Measurements from ENCODE around the gene SAYSD1. TPM values are rescaled to one million over a fixed set of nuclear protein-coding genes. Genes with fewer than 3 reads are reported as not detected.

The SAYSD1 gene
- total and polyA plus RNA-seq, 9 of the 15 experiments (the other 6 are each of a cell fraction or from before 2014, with no cell fraction given), result 3.5 to 19.1 (median 12.4) TPM

DNA sequence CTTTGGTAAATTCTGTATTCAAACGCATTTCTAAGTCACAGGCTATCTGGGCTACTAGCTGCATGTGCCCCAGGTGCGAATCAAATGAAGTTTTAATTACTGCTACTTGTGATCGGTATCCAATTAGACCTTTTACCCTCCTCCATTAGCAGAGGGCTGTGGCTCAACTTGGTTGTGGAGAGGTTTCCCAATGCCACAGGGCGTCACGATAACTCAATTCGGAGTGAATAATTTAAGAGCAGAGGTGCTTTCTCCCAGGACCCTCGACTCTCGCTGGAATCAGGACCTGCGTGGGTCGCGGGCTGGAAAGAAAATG, 640 bp downstream of the SAYSD1 start:
- ChIA-PET CTCF (ENCODE audit: low intra/inter-chr PET ratio) (no interaction called here), POLR2A (interaction anchor here (0.6 to 2.0 kb wide), 9 partner anchors 9 to 603 kb away, joined by 3 to 23 read pairs (median 4); no protein-coding TSS in a partner anchor)
- in situ Hi-C loops (cut with MboI), result no loop called here
- BruUV-seq (replicated peaks), result no TSS peak
- whole genome bisulfite sequencing (ENCODE audit: insufficient coverage, low coverage, missing lambda C conversion rate), result 0% methylated on average over 11 of the region's 11 CpGs
- peaks cover 0 to 3% of the 10 kb centered on the region in 2 experiments; a peak in 2 of 5 replicates for H3K27me3 ChIP-seq (ENCODE audit: control insufficient read depth in 2 of 2, insufficient read depth in 2 of 2, low read length in 2 of 2)
- H3K9me1 ChIP-seq (ENCODE audit: control insufficient read depth, insufficient read depth, low read length), result peaks cover 3% of the 10 kb centered on the region
- peaks cover 6 to 10% of the 10 kb centered on the region in 2 experiments; a peak in 4 of 5 replicates for H3K4me1 ChIP-seq (replicated peaks in 1 of 2; ENCODE audit: control insufficient read depth in 2 of 2, insufficient read depth in 2 of 2, low read length in 2 of 2)
- peak overlapping the region; percentile 95 for H2AFZ ChIP-seq (ENCODE audit: low read depth, low read length)
- H3K79me2 ChIP-seq (ENCODE audit: control insufficient read depth, insufficient read depth, low read length), result no peaks in the 10 kb centered on the region
- DNase-seq (ENCODE audit: extremely low read depth in 1 of 4, low spot score in 3 of 4) (no peak), ATAC-seq (peak; percentile 33), FAIRE-seq (no peak)
- H3K27ac ChIP-seq (ENCODE audit: extremely low read depth, low read depth, low read length), result peak overlapping the region; percentile 87
- intact Hi-C loops (cut with micrococcal nuclease), result loop anchor here (10.0 kb wide), 1 partner anchor 110 kb away; the partner anchor contains the start of gene KCNK5
- peak overlapping the region; percentile 89 for H3K4me2 ChIP-seq (ENCODE audit: insufficient read depth, low read length)
- peak overlapping the region; percentile 78 to 91 for H3K9ac ChIP-seq (ENCODE audit: insufficient read depth in 1 of 2, low read depth in 2 of 2, low read length in 2 of 2)
- no peaks in the 10 kb centered on the region for H4K20me1 ChIP-seq (replicated peaks; ENCODE audit: control insufficient read depth, insufficient read depth, low read length)
- 0 out of 3 replicates have a peak, but pooled peaks cover 6% of the 10 kb centered on the region for H3K36me3 ChIP-seq (ENCODE audit: control insufficient read depth, insufficient read depth, low read length)
- H3K9me3 ChIP-seq (replicated peaks; ENCODE audit: control insufficient read depth, insufficient read depth, low read depth, low read length), result no peaks in the 10 kb centered on the region
- peak overlapping the region; percentile 55 for H3K4me3 ChIP-seq
- TF ChIP-seq IRF2 (CRISPR knock-in tag; IDR thresholded peaks at IDR 0.05), result no peak
- peak; percentile 94 for TF ChIP-seq SAP30 (IDR thresholded peaks at IDR 0.05; ENCODE audit: borderline replicate concordance, insufficient read depth, low read depth, low read length, poor library complexity, severe bottlenecking)
- TF ChIP-seq, protein P1, sequence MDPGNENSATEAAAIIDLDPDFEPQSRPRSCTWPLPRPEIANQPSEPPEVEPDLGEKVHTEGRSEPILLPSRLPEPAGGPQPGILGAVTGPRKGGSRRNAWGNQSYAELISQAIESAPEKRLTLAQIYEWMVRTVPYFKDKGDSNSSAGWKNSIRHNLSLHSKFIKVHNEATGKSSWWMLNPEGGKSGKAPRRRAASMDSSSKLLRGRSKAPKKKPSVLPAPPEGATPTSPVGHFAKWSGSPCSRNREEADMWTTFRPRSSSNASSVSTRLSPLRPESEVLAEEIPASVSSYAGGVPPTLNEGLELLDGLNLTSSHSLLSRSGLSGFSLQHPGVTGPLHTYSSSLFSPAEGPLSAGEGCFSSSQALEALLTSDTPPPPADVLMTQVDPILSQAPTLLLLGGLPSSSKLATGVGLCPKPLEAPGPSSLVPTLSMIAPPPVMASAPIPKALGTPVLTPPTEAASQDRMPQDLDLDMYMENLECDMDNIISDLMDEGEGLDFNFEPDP (CRISPR knock-in tag; IDR thresholded peaks at IDR 0.05), result no peak
- TF ChIP-seq, protein P2, sequence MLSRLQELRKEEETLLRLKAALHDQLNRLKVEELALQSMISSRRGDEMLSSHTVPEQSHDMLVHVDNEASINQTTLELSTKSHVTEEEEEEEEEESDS (CRISPR knock-in tag; IDR thresholded peaks at IDR 0.05), result no peak
- TF ChIP-seq KAT2B (IDR thresholded peaks at IDR 0.05; ENCODE audit: low read depth, low read length), result no peak
- TF ChIP-seq, protein P3, sequence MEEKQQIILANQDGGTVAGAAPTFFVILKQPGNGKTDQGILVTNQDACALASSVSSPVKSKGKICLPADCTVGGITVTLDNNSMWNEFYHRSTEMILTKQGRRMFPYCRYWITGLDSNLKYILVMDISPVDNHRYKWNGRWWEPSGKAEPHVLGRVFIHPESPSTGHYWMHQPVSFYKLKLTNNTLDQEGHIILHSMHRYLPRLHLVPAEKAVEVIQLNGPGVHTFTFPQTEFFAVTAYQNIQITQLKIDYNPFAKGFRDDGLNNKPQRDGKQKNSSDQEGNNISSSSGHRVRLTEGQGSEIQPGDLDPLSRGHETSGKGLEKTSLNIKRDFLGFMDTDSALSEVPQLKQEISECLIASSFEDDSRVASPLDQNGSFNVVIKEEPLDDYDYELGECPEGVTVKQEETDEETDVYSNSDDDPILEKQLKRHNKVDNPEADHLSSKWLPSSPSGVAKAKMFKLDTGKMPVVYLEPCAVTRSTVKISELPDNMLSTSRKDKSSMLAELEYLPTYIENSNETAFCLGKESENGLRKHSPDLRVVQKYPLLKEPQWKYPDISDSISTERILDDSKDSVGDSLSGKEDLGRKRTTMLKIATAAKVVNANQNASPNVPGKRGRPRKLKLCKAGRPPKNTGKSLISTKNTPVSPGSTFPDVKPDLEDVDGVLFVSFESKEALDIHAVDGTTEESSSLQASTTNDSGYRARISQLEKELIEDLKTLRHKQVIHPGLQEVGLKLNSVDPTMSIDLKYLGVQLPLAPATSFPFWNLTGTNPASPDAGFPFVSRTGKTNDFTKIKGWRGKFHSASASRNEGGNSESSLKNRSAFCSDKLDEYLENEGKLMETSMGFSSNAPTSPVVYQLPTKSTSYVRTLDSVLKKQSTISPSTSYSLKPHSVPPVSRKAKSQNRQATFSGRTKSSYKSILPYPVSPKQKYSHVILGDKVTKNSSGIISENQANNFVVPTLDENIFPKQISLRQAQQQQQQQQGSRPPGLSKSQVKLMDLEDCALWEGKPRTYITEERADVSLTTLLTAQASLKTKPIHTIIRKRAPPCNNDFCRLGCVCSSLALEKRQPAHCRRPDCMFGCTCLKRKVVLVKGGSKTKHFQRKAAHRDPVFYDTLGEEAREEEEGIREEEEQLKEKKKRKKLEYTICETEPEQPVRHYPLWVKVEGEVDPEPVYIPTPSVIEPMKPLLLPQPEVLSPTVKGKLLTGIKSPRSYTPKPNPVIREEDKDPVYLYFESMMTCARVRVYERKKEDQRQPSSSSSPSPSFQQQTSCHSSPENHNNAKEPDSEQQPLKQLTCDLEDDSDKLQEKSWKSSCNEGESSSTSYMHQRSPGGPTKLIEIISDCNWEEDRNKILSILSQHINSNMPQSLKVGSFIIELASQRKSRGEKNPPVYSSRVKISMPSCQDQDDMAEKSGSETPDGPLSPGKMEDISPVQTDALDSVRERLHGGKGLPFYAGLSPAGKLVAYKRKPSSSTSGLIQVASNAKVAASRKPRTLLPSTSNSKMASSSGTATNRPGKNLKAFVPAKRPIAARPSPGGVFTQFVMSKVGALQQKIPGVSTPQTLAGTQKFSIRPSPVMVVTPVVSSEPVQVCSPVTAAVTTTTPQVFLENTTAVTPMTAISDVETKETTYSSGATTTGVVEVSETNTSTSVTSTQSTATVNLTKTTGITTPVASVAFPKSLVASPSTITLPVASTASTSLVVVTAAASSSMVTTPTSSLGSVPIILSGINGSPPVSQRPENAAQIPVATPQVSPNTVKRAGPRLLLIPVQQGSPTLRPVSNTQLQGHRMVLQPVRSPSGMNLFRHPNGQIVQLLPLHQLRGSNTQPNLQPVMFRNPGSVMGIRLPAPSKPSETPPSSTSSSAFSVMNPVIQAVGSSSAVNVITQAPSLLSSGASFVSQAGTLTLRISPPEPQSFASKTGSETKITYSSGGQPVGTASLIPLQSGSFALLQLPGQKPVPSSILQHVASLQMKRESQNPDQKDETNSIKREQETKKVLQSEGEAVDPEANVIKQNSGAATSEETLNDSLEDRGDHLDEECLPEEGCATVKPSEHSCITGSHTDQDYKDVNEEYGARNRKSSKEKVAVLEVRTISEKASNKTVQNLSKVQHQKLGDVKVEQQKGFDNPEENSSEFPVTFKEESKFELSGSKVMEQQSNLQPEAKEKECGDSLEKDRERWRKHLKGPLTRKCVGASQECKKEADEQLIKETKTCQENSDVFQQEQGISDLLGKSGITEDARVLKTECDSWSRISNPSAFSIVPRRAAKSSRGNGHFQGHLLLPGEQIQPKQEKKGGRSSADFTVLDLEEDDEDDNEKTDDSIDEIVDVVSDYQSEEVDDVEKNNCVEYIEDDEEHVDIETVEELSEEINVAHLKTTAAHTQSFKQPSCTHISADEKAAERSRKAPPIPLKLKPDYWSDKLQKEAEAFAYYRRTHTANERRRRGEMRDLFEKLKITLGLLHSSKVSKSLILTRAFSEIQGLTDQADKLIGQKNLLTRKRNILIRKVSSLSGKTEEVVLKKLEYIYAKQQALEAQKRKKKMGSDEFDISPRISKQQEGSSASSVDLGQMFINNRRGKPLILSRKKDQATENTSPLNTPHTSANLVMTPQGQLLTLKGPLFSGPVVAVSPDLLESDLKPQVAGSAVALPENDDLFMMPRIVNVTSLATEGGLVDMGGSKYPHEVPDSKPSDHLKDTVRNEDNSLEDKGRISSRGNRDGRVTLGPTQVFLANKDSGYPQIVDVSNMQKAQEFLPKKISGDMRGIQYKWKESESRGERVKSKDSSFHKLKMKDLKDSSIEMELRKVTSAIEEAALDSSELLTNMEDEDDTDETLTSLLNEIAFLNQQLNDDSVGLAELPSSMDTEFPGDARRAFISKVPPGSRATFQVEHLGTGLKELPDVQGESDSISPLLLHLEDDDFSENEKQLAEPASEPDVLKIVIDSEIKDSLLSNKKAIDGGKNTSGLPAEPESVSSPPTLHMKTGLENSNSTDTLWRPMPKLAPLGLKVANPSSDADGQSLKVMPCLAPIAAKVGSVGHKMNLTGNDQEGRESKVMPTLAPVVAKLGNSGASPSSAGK (IDR thresholded peaks at IDR 0.05), result peak; percentile 1
- TF ChIP-seq MED1 (CRISPR knock-in tag; IDR thresholded peaks at IDR 0.05; ENCODE audit: borderline replicate concordance), result no peak
- TF ChIP-seq MTA3 (IDR thresholded peaks at IDR 0.05; ENCODE audit: borderline replicate concordance), result no peak
- TF ChIP-seq PURB (CRISPR knock-in tag; IDR thresholded peaks at IDR 0.05; ENCODE audit: low read depth), result no peak
